Activated CD8-positive, alpha-beta memory T cell treated with anti-CD3 and anti-CD28 coated beads, Interleukin-2, amount 50 U/mL, for 1 hour (primary cell): ENCODE data around the gene RFC2.

Experiments
- DNase-seq: peaks from one replicate; pipeline ENCODE4 v3.0.0-alpha.2; 2020; ENCODE audit errors: extremely low read depth

Gene RFC2

DNA sequence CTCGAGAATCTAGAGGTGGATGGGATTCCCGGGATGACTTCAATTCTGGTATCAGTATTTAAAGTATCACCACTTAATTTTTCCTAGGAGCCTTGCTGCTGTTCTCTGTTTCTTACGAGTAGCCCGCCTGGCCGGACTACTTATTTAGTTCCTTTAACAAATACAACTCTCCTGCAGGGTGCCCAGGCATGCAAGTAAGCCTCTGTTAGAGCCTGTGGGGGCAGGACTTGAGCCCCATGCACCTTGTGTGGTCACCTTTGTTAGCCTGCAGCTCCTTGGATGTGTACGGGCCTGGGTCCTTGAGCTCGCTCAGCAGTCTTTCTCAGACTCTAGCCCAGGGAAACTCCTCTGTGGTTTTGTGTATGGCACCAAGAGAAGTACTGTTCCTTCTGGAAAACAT lies 63.9 kb downstream of the RFC2 start:
- DNase-seq, result no peak

DNA sequence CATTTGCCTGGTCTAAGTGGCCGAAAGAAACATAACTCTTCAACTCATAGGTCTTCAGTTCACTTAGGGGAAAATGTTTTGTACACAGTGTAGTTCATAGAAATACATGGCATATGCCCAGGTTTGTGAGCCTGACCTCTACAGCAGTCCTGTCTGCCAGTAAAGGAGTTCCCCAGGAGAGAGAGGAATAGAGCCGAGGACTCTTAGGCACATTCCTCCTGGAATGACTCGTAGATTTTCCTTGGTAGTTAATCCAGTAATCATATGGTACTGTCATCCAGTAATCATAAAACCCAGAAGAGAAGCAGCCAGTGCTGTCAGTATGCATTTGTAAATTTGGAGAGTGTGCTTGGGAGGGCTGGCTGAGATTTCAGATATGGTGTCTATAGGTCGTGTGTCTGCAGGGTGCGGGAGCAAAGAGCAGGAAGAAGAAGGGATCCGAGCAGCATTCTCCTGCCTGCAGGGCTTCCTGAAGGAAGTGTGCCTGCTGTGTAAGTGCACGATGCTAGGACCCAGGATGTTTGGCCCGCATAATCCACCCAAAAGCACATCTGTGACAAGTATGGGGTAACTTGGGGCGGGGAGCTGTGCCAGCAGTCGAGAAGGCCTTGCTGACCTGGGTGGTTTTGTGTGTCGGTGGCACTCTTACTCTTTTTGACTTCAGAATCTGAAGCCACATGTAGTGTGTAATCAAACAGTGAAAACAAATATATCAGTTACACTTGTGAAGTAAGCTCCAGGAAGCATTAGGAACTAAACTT lies 66.1 kb downstream of the RFC2 start:
- DNase-seq, result no peak

DNA sequence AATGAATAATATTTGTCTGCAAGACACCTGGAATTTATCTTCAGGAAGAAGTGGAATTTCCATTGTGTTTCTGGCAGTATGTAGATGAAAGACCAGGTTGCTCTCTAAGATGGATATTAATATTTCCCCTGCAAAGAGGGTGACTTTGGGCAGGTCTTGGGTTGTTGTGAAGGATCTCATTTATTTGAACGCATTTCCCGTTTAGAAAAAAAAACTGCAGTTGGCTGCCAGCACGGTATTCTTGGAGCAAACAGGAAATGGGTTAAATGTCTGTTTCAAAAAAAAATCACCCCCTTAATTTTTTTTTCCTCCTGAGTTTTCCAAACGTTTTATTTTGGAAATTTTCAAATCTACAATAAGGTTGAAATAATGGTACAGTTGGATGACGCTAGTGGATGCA lies 68.6 kb downstream of the RFC2 start:
- DNase-seq, result no peak

DNA sequence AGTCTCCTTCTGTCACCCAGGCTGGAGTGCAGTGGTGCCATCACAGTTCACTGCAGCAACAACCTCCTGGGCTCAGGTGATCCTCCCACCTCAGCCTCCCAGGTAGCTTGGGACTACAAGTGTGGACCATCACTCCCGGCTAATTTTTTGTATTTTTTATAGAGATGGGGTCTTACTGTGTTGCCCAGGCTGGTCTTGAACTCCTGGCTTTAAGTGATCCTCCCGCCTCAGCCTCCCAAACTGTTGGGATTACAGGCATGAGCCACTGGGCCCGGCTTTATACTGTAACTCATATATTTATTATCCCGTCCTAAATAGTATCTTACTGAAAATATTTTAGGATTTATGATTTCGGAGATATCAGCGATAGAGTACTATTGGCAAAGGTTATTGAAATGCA lies 69.2 kb downstream of the RFC2 start:
- no peak for DNase-seq

DNA sequence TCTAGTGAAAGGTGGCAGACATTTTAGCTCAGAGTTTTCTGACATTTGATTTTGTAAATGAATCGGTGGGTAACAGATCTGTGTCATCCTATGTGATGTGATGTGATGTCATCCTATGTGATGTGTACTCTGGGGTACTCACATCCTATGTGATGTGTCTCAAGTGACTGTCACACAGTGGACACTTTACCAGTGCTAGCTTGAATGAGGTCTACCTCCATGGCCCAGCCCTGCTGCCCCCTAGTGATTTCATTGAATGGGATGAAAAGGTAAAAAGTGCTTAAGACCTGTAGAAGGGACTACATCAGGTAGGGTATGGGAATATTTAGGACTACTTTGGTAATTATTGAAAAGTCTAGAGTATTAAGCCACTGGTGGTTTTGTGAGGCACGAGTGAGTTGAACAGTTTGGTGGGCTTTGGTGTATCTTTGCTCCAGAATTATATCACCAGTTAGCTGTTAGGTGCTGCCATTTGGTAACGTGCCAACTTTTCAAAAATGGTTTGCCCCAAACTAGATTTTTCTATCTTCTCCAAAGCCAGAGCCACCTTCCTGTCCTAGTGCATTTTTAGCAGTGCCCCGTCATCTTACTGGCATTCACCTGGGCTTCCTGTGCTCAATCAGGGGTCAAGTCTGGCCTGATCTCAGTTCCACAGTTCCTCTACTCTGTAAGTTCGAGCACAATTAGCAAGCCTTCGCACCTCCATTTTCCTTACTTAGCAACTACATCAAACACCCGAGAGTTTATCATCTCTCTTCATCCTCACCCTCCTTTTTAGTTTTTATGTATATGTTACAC lies 70.3 kb downstream of the RFC2 start:
- DNase-seq, result no peak

DNA sequence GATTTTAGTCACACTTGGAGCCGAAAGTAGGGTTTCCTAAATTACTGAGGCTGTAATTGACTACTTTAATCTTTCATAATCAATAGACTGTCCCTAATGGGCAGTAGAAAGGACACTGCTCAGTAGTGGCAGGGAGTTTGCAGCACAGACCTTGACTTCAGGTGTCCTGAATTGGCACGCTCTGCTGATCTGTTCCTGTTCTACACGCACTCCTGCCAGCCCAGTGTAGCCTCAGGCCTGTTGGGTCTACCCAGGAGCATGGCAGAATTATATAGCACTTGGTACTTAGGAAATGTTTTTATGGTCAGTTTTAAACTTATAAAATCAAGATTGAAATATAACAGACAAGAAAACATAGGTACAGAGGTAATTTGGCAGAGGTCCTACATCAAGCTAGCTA lies 71.1 kb downstream of the RFC2 start:
- DNase-seq, result no peak

DNA sequence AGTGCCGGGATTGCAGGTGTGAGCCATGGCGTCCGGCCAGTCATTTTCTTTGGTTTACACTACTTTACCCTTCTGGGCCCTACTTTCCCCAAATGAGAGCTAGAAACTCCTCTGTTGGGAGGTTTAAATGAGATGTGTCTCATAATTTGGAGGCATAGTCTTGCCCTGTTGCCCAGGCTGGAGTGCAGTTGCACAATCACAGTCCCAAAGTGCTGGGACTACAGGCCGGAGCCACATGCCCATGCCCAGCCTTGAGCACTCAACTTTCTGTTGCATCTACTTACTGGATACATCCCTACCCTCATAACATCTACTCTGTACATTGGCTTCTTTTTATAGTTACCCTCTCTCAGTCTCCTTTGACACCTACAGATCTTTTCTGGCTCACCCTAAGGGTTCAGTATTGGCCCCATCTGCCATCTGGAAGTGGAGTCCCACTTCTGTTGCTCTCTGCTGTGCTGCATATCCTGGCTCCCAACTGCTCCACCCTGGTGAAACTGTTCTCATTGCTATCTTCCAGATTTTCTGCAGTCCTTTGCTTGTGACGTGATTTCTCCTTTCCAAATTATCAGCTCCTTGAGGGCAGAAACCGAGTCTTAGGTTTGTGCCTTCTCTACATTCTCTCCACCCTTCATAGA lies 71.6 kb downstream of the RFC2 start:
- DNase-seq, result no peak

DNA sequence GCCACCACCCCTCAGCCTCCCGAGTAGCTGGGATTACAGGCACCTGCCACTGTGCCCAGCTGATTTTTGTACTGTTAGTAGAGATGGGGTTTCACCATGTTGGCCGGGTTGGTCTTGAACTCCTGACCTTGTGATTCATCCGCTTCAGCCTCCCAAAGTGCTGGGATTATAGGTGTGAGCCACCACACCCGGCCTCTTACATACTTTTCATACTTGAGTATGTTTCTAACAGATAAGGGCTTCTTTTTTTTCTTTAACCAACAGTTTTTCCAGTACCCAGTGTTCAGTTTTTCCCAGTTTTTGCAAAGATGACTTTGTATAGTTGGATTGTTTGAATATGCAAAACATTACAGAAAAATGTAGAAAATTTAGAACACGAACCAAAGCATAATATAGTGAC lies 72.4 kb downstream of the RFC2 start:
- no peak for DNase-seq
